HUES48 (cell line): ENCODE results near the gene CTCF.

ENCODE experiments used
- H3K27ac ChIP-seq: one replicate; pipeline ENCODE4 v1.7.0; 2013; ENCODE audit warnings: low read depth, low read length, inconsistent platforms
- H3K27me3 ChIP-seq: 2 replicates; pipeline ENCODE4 v1.6.1; 2013; ENCODE audit warnings: mild to moderate bottlenecking, low read length; ENCODE audit not compliant: control insufficient read depth, insufficient read depth
- H3K36me3 ChIP-seq: 2 replicates; pipeline ENCODE4 v1.6.1; 2013; ENCODE audit warnings: low read length; ENCODE audit not compliant: control insufficient read depth, insufficient read depth
- H3K4me1 ChIP-seq: 2 replicates; pipeline ENCODE4 v1.6.1; 2013; ENCODE audit warnings: mild to moderate bottlenecking, low read length; ENCODE audit not compliant: control insufficient read depth, insufficient read depth
- H3K4me3 ChIP-seq: 2 replicates; pipeline ENCODE4 v1.5.1; 2013; ENCODE audit warnings: mild to moderate bottlenecking, low read depth, low read length
- H3K9ac ChIP-seq: 2 replicates; pipeline ENCODE4 v1.6.1; 2013; ENCODE audit warnings: mild to moderate bottlenecking, low read depth, low read length, moderate library complexity
- H3K9me3 ChIP-seq: 2 replicates; pipeline ENCODE4 v1.6.1; 2013; ENCODE audit warnings: low read length; ENCODE audit not compliant: control insufficient read depth, insufficient read depth

The CTCF gene

DNA sequence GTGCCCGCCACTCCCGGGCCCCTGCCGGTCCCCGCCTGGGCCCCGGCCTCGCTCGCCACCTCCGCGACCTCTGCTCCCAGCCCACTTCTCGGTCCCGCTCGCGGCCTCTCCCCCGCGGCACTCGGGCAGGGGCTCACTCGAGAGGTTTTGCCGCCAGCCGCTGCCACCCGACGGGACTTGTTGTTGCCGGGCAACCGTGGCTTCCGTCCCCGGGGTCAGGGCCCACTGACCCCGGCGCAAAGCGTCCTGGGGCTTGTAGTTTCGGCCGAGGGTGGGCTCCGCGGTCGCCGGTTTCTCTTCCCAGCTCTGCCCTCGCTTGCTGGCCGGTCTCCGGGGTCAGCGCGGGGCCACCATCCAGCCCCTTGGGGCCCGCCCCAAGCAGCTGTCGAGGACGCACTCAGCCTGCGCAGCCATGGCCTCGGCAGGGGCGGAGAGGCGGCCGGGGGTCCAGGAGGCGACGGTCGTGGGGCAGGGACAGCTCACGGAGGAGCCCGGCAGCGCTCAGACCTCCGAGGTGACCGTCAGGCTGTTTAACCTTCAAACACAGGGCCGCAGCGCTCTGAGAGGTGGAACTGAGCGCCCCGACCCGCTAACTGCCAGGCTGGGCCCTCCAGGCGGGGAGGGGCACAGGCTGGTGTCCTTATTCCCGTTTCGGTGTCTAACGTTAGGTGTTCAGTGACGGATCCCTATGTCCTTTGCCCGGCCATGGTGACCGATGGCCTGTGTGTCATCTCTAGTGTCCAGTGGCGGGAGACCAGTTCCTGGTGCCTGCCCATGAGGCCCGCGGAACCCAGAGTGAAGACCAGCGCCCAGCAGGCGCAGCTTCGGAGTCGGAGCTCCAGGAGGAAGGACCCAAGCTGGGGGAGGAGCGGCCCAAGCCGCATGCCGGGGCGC lies 104.5 kb downstream of the CTCF start, which contains the start of the genes C16orf86 and ENKD1:
Gene C16orf86, plus strand, starts transcription at position 256 of the 894 bp plus-strand sequence. Its CDS starts 157 bp downstream, at position 413.
Gene ENKD1, minus strand, starts transcription at position 192 of the 894 bp plus-strand sequence. CDS start 308 bp downstream, outside the sequence.
- no peaks in the 10 kb centered on the region for H3K9me3 ChIP-seq
- no peak within 1 kb of the TSS for H3K9ac ChIP-seq
- H3K27ac ChIP-seq: no peak within 1 kb of the TSS
- H3K36me3 ChIP-seq: no peaks in the 10 kb centered on the region; the same call in 1 of the 2 replicates
- H3K4me3 ChIP-seq: peak within 1 kb of the TSS; percentile 64
- H3K27me3 ChIP-seq: peaks cover 10% of the 10 kb centered on the region
- peaks cover 9% of the 10 kb centered on the region; the same call in 1 of the 2 replicates for H3K4me1 ChIP-seq

DNA sequence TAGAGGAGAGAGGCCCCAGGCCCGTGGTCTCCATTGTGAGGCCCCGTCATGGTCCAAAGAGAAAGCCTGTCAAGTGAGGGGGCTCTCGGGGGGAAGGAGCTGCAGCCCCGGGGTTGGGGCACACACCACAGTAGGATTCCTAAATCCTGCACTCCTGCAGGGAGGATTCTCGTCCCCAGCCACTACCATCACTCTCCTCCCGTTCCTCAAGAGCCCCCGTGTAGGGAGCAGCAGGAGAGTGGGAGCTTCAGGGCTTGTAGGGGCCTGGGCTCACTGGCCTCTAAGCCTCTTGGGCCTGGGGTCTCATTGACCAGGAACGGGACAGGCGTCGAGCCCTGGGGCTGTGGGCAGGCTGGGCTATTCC lies 105.1 kb downstream of the CTCF start:
- Histone ChIP-seq H3K4me3 (no peak overlapping the region), H3K4me1 (peaks cover 9% of the 10 kb centered on the region; the same call in 1 of the 2 replicates), H3K9ac (no peak overlapping the region), H3K27me3 (peaks cover 10% of the 10 kb centered on the region), H3K9me3 (no peaks in the 10 kb centered on the region), H3K36me3 (no peaks in the 10 kb centered on the region; the same call in 1 of the 2 replicates), H3K27ac (no peak overlapping the region)

GRCh38 chr16:67667817-67668494 lies 105.6 kb downstream of the CTCF start:
- Histone ChIP-seq H3K9ac (no peak overlapping the region), H3K27ac (no peak overlapping the region), H3K4me3 (no peak overlapping the region)

DNA sequence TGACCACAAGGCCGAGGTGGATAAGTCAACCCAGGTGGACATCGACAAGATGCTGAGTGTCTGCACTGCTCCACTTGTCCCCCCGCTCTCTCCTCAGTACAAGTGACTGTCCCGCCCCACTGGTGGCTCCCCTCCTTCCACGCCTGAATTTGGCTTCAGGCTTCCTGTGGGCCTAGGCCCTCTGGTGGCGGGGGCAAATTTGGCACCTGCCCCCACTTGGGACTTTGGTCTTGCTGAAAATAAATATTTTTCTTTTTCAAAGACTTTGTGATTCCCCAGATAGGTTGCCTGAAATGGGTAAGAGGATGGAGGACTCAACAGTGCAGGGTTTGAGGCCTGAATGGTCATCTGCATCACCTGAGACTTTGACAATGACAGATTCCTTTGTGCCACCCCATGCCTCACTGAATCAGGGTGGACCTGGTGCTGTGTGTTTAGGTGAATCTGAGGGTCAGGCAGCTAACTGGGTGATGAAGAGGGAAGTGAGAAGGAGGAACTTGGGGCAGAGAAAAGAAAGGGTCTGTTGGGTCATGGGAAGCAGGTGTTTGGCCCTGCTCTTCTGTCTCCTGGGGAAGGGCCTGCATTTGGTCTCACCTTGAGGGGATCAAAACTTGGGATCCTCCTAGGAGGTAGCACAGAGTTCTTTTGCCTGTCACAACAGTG lies 106.3 kb downstream of the CTCF start:
- H3K4me3 ChIP-seq: no peak overlapping the region
- H3K27me3 ChIP-seq: peaks cover 10% of the 10 kb centered on the region
- no peak overlapping the region for H3K27ac ChIP-seq
- no peaks in the 10 kb centered on the region for H3K9me3 ChIP-seq
- H3K36me3 ChIP-seq: no peaks in the 10 kb centered on the region
- H3K9ac ChIP-seq: no peak overlapping the region
- peaks cover 9% of the 10 kb centered on the region; the same call in 1 of the 2 replicates for H3K4me1 ChIP-seq

More at GRCh38 chr16:67667817-67668494, 105.6 kb downstream of the CTCF start:
- H3K27me3 ChIP-seq: peaks cover 10% of the 10 kb centered on the region
- no peaks in the 10 kb centered on the region for H3K36me3 ChIP-seq
- no peaks in the 10 kb centered on the region for H3K9me3 ChIP-seq
- peaks cover 9% of the 10 kb centered on the region; the same call in 1 of the 2 replicates for H3K4me1 ChIP-seq

GRCh38 chr16:67669499-67670101 lies 107.3 kb downstream of the CTCF start:
- H3K4me1 ChIP-seq: peaks cover 9% of the 10 kb centered on the region; the same call in 1 of the 2 replicates
- H3K9me3 ChIP-seq: no peaks in the 10 kb centered on the region
- H3K27me3 ChIP-seq: peaks cover 10% of the 10 kb centered on the region
- H3K36me3 ChIP-seq: no peaks in the 10 kb centered on the region
- H3K4me3 ChIP-seq: no peak overlapping the region
- no peak overlapping the region for H3K9ac ChIP-seq
- H3K27ac ChIP-seq: no peak overlapping the region

GRCh38 chr16:67672306-67672705 lies 110.0 kb downstream of the CTCF start:
- H3K9ac ChIP-seq: no peak overlapping the region
- no peak overlapping the region for H3K4me3 ChIP-seq
- peaks cover 5% of the 10 kb centered on the region; the same call in 1 of the 2 replicates for H3K4me1 ChIP-seq
- peaks cover 2% of the 10 kb centered on the region; the same call in 1 of the 2 replicates for H3K27me3 ChIP-seq
- H3K36me3 ChIP-seq: peaks cover 4% of the 10 kb centered on the region; the same call in 1 of the 2 replicates
- H3K27ac ChIP-seq: no peak overlapping the region
- H3K9me3 ChIP-seq: no peaks in the 10 kb centered on the region

GRCh38 chr16:67672739-67673662 lies 110.7 kb downstream of the CTCF start:
- H3K9ac ChIP-seq: no peak overlapping the region
- no peaks in the 10 kb centered on the region for H3K27me3 ChIP-seq
- H3K36me3 ChIP-seq: peaks cover 4% of the 10 kb centered on the region; the same call in 1 of the 2 replicates
- no peak overlapping the region for H3K27ac ChIP-seq
- no peaks in the 10 kb centered on the region for H3K4me1 ChIP-seq
- no peaks in the 10 kb centered on the region for H3K9me3 ChIP-seq
- H3K4me3 ChIP-seq: no peak overlapping the region

GRCh38 chr16:67673712-67674580 lies 111.6 kb downstream of the CTCF start:
- H3K9ac ChIP-seq: no peak overlapping the region
- no peak overlapping the region for H3K27ac ChIP-seq
- peaks cover 4% of the 10 kb centered on the region; the same call in 1 of the 2 replicates for H3K36me3 ChIP-seq
- H3K27me3 ChIP-seq: no peaks in the 10 kb centered on the region
- no peaks in the 10 kb centered on the region for H3K9me3 ChIP-seq
- H3K4me3 ChIP-seq: no peak overlapping the region
- H3K4me1 ChIP-seq: no peaks in the 10 kb centered on the region
